HG03045 (cell line): ENCODE data around the gene ACTRT3.
A peak's percentile ranks its signal among the peaks of the same experiment; 100 is the strongest.
"Not testable (repeated sequence)": the region's sequence is repeated elsewhere in the genome, so short reads cannot be mapped to it uniquely, and the experiment has no call there.

Source experiments
- ATAC-seq: cut with Tn5 transposase; IDR thresholded peaks from one replicate; pipeline ENCODE4 v1.9.1; 2021; ENCODE audit warnings: mild to moderate bottlenecking, moderate library complexity; ENCODE audit not compliant: unreplicated experiment

ACTRT3 gene

GRCh38 chr3:169772897-169773816, 3.8 kb upstream of the ACTRT3 start, which contains the start of gene MYNN:
TSS of gene MYNN (plus strand) at chr3:169773396. CDS start at chr3:169774296, 900 bp downstream.
- peak; percentile 87 for ATAC-seq

GRCh38 chr3:169772305-169772896, 3.0 kb upstream of the ACTRT3 start:
- peak; percentile 24 for ATAC-seq

- ATAC-seq: no peak
Measured at GRCh38 chr3:169771497-169772304, 2.3 kb upstream of the ACTRT3 start.

DNA sequence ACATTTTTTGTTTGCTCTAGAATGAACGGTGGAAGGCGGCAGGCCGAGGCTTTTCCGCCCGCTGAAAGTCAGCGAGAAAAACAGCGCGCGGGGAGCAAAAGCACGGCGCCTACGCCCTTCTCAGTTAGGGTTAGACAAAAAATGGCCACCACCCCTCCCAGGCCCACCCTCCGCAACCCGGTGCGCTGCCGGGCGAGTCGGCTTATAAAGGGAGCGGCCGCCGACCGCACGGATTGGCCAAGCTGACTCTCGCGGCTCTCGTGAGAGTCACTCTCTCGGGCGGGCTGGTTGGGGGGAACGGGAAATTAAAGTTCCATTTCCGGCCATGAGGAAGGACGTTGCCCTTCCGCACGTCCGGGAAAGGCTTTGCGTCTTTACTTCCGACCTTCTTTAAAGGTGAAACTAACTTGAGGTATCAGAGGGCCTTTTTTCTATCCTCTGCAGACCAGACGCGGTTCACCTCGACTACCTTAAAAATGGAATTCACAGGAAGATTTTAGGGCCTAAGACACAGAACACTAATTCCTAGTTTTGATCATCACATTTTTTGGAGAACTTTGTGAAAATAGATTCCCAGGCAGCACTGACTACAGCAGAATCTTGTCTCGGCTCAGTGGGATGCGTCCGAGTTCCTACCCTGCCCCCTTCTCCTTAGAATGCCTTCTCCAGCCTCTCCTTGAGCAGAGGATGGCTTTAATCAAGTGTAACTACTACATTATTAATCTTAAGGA, 4.3 kb downstream of the ACTRT3 start, which contains the start of gene TERC:
TSS of gene TERC (minus strand) at position 179 of the 731 bp plus-strand sequence.
- peak; percentile 79 for ATAC-seq

- ATAC-seq: peak; percentile 52
Measured at GRCh38 chr3:169764312-169764881, 5.0 kb downstream of the ACTRT3 start.

DNA sequence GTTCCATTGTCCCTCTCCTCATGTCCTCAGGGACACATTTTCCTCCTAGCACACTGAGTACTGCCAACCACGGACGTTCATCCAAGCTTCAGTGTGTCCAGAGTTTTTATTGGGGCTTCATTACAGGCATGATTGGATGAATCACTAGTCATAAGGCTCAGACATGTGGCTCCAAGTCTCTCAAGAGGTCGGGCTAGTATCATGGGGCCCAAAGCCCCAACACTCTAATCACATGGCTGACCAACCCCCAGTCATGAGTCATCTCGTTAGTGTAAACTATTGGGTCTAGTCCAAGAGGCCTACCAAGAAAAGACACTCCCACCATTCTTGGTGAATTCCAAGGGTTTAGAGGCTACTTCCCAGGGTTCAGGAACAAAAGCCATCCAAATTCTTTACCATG, 8.9 kb downstream of the ACTRT3 start:
- ATAC-seq: no peak

GRCh38 chr3:169759256-169759655, 10.1 kb downstream of the ACTRT3 start:
- ATAC-seq: no peak

DNA sequence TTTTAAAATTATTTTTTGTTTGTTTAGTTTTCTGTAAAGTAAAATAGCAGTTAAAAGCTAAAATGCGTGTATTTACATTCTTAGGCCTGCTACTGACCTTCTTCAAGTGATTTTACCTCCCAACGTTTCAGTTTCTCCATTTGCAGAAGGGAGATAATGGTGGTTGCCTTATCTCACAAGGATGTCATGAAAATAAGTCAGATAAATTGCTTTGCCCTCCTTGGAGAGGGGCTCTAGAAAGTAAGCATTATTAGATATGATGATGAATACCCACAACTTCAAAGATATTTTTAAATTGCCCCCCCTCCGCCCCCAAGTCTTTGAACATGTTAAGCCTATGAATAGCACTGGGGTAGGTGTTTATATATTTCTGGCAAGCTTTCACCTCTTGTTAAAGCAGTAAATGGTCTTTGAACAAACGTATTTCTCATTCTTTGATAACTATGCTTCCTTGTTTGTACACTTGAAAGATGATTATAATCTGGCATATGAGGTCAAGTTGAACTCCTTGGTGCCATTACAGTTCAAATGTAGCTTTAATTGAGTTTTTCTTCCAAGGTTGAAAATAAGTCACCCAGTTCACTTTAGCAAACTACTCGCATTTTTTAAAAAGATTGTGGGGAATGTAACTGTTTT, 10.9 kb downstream of the ACTRT3 start:
- no peak for ATAC-seq

- no peak for ATAC-seq
Measured at GRCh38 chr3:169755488-169755887, 13.9 kb downstream of the ACTRT3 start.

DNA sequence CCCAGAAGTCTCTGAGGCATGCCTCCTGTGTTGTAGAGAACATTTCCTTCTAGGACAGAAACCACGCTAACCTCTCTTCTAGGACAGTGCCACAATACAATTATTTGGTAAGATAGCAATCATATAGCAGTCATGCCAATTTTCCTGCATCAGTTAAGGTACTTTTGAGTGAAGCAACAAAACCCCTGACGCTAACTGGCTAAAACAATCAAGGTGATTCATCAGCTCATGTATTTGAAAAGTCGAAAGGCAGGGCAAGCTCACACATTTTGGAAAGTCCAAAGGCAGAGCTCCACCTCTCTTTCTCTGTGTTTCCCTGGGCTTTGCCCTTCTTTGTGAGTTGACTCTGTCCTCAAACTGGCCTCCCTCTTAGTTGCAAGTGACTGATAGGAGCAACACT, 14.7 kb downstream of the ACTRT3 start:
- no peak for ATAC-seq

- ATAC-seq: no peak
Measured at GRCh38 chr3:169751875-169752274, 17.5 kb downstream of the ACTRT3 start.

DNA sequence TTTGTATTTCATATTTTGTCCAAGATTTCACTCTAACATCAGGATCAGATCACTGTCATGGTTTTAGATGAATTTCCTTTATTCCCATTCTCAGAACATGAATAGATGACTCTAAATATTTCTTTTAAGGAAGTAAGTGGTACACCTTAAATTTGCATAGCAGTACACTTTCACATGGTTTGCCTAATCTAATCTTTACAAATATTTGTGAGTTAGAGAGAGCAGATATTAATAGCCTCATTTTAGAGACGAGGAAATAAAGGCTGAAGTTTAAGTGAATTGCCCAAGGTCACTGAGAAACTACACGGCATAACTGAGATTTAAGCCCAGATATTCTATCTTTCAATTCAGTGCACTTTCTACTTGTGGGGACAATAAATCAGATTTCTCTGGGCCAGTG, 18.7 kb downstream of the ACTRT3 start:
- ATAC-seq: no peak

DNA sequence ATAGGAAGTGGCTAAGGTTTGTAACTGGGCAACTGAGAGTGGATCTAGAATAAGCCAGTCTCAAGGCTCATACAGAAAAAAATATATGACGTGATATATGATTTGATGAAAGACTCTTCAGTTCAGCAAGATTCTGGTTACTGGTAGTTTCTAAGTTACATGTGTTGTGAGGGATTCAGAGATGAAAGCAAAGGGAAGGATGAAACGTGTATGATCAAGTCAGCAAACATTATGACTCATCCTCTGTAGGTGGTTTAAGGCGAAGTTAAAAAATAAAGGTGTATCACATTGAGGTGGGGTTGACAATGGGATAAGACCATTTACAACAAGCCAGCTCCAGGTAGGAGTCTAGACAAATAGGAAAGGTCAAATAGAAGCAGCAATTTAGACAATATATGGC, 20.7 kb downstream of the ACTRT3 start:
- ATAC-seq: no peak

GRCh38 chr3:169746924-169747323, 22.4 kb downstream of the ACTRT3 start:
- ATAC-seq: no peak

DNA sequence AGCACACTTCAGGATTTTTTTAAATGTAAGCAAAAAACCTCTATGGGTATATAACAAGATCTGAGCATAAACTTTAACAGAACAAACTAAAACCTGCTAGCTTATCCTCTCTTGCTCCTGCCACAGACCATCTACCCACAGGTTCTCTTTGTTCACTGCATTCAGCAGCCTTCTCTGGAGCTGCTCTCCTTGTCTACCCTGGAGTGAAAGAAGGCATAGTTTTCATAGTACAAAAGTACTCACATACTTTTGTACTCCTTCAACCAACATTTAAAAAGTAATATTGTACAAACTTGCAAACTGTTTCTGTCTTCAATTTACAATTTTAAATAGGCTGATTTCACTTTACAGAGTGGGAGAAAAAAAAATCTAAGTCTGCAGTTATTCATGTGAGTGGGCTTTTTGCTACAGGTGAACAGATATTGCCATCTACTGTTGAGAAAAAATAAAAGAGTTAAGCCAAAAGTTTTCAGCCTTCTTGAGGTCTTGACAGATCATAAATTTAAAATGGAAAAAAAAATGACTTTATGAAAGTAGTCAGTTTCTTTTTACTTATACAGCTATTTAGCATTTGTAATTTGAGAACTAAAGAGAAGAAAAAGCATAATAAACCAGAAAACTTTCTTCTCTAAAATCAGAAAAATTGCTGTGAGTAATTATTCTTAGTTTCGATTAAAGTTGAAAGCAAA, 24.9 kb downstream of the ACTRT3 start:
- no peak for ATAC-seq

DNA sequence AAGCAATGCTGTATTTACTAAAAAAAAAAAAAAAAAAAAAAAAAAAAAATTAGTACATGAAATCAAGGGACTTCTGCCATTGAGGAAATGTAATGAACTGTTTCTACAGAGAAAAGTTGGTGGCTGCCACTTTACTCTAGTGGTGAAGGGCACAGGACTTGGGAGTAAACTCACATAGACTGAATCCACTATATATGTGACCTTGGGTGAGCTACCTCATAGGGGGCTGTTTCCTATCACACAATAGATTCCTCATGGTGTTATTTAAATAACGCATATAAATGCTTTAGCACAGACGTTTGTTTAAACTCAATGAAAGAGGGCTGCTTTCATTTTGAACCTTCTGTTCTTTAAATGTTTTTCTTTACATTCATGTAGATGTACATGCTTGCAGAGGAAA, 30.3 kb downstream of the ACTRT3 start:
- no peak for ATAC-seq

DNA sequence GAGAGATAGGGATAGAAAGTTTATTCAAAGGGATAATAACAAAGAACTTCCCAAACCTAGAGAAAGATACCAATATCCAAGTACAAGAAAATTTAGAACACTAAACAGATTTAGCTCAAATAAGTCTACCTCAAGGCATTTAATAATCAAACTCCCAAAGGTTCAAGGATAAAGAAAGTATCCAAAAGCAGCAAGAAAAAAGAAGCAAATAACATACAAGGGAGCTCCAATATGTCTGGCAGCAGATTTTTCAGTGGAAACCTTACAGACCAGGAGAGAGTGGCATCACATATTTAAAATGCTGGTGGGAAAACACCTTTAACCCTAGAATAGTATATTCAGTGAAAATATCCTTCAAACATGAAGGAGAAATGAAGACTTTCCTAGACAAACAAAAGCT, 37.5 kb downstream of the ACTRT3 start:
- not testable (repeated sequence) for ATAC-seq

GRCh38 chr3:169722724-169723123, 46.6 kb downstream of the ACTRT3 start:
- ATAC-seq: no peak

- ATAC-seq: not testable (repeated sequence)
Measured at GRCh38 chr3:169718415-169718814, 50.9 kb downstream of the ACTRT3 start.
